HG03139 (cell line): Measurements from ENCODE around the gene SYT9.
"Not testable (repeated sequence)": the region's sequence is repeated elsewhere in the genome, so short reads cannot be mapped to it uniquely, and the experiment has no call there.

ENCODE experiments used
- ATAC-seq: cut with Tn5 transposase; IDR thresholded peaks from one replicate; pipeline ENCODE4 v1.9.1; 2021; ENCODE audit not compliant: unreplicated experiment

The SYT9 gene

GRCh38 chr11:7495882-7496551, 244.3 kb downstream of the SYT9 start:
- ATAC-seq: peak; percentile 77

- no peak for ATAC-seq
Observed at GRCh38 chr11:7498193-7498592, 246.5 kb downstream of the SYT9 start.

GRCh38 chr11:7499081-7499480, 247.4 kb downstream of the SYT9 start:
- ATAC-seq: no peak

- ATAC-seq: no peak
Observed at GRCh38 chr11:7500251-7500650, 248.5 kb downstream of the SYT9 start.

GRCh38 chr11:7501251-7501650, 249.5 kb downstream of the SYT9 start:
- no peak for ATAC-seq

- no peak for ATAC-seq
Observed at GRCh38 chr11:7501894-7502293, 250.2 kb downstream of the SYT9 start.

- ATAC-seq: no peak
Observed at GRCh38 chr11:7506243-7506642, 254.5 kb downstream of the SYT9 start.

- no peak for ATAC-seq
Observed at GRCh38 chr11:7508087-7508486, 256.4 kb downstream of the SYT9 start.

- ATAC-seq: no peak
Observed at GRCh38 chr11:7509966-7510365, 258.3 kb downstream of the SYT9 start.

GRCh38 chr11:7511401-7511800, 259.7 kb downstream of the SYT9 start:
- no peak for ATAC-seq

GRCh38 chr11:7512525-7513233, 261.0 kb downstream of the SYT9 start:
- ATAC-seq: peak; percentile 64

- peak; percentile 59 for ATAC-seq
Observed at GRCh38 chr11:7513234-7514098, 261.8 kb downstream of the SYT9 start, which contains the start of gene PPFIBP2. TSS of gene PPFIBP2 (plus strand) at chr11:7513999. CDS start at chr11:7549476, 35,477 bp downstream.

GRCh38 chr11:7514099-7514591, 262.4 kb downstream of the SYT9 start:
- no peak for ATAC-seq

GRCh38 chr11:7515447-7515886, 263.8 kb downstream of the SYT9 start:
- no peak for ATAC-seq

- no peak for ATAC-seq
Observed at GRCh38 chr11:7516475-7516874, 264.8 kb downstream of the SYT9 start.

- ATAC-seq: not testable (repeated sequence)
Observed at GRCh38 chr11:7517743-7518142, 266.0 kb downstream of the SYT9 start.
